Natural killer cell (primary cell): Measurements from ENCODE around the gene PHLDB1. TPM values are rescaled to one million over a fixed set of nuclear protein-coding genes. Genes with fewer than 3 reads are reported as not detected.

Source experiments
- ATAC-seq, 3 donors: fragments of 150-1000 bp in 2 of 3; fragments of 200-7000 bp in 1 of 3; cut with Tn5 transposase; 1 replicate in 1 of 3; 2 replicates in 2 of 3; pipeline ENCODE4 v1.10.0; 2021; ENCODE audit warnings: mild to moderate bottlenecking in 2 of 3, moderate library complexity in 2 of 3
- DNase-seq, 2 donors: peaks; one replicate each; pipeline versions ENCODE4 v3.0.0 to v3.0.0-alpha.2; 2013 to 2021; ENCODE audit warnings: mixed read lengths in 1 of 2
- H3K27ac ChIP-seq: one replicate; pipeline ENCODE4 v1.5.1; 2013; ENCODE audit warnings: mild to moderate bottlenecking, low read length
- H3K27me3 ChIP-seq: one replicate; pipeline ENCODE4 v1.6.1; 2013; ENCODE audit warnings: low read length; ENCODE audit not compliant: control insufficient read depth, insufficient read depth
- H3K36me3 ChIP-seq: one replicate; pipeline ENCODE4 v1.6.1; 2013; ENCODE audit warnings: low read length; ENCODE audit not compliant: control insufficient read depth, insufficient read depth
- H3K4me1 ChIP-seq: one replicate; pipeline ENCODE4 v1.6.1; 2013; ENCODE audit warnings: low read length; ENCODE audit not compliant: control insufficient read depth, insufficient read depth
- H3K4me3 ChIP-seq: one replicate; pipeline ENCODE4 v1.5.1; 2013; ENCODE audit warnings: low read length
- H3K9me3 ChIP-seq: one replicate; pipeline ENCODE4 v1.6.1; 2013; ENCODE audit warnings: low read length; ENCODE audit not compliant: control insufficient read depth, insufficient read depth
- H3K27ac Mint-ChIP-seq, 2 donors: one replicate each; pipeline ENCODE4 v1.8.0; 2022; ENCODE audit warnings: mild to moderate bottlenecking in 2 of 2, mixed read lengths in 2 of 2, moderate library complexity in 1 of 2
- H3K27me3 Mint-ChIP-seq, 2 donors: one replicate each; pipeline ENCODE4 v1.8.0; 2022; ENCODE audit warnings: low read depth in 2 of 2, mixed read lengths in 2 of 2
- H3K36me3 Mint-ChIP-seq: one replicate; pipeline ENCODE4 v1.8.0; 2022; ENCODE audit warnings: mixed read lengths
- H3K4me1 Mint-ChIP-seq, 2 donors: one replicate each; pipeline ENCODE4 v1.8.0; 2022; ENCODE audit warnings: mixed read lengths in 2 of 2
- H3K4me3 Mint-ChIP-seq: one replicate; pipeline ENCODE4 v1.8.0; 2022; ENCODE audit warnings: mild to moderate bottlenecking, moderate library complexity, mixed read lengths
- H3K9me3 Mint-ChIP-seq, 2 donors: one replicate each; pipeline ENCODE4 v1.8.0; 2022; ENCODE audit warnings: mixed read lengths in 2 of 2
- WGBS: methylation state at CpG from one replicate; pipeline ENCODE4 v1.1.7; 2013; ENCODE audit warnings: missing lambda C conversion rate; ENCODE audit not compliant: insufficient coverage; 5-methylcytosine and 5-hydroxymethylcytosine counted together
- intact Hi-C: fragments of 100-400 bp; cut with micrococcal nuclease; formaldehyde crosslinking; loops from one replicate; pipeline ENCODE4 v1.14.2; 2022
- total RNA-seq, 4 donors: library from RNA; stranded (reverse); fragments of 120-200 nt in 1 of 4; gene quantifications; one replicate each; pipeline versions ENCODE4 v1.2.3 to v1.2.4, GENCODE V29; 2013 to 2022
- TF ChIP-seq, protein P1 (sequence below): fragments of 200-600 bp; IDR thresholded peaks from one replicate; pipeline ENCODE4 v1.8.0; 2022; ENCODE audit warnings: antibody characterized with exemption

PHLDB1 gene
- total RNA-seq, 3 donors from 2014 or later (not counting 1 experiment from before 2014, with no cell fraction given), result 0.75 to 1.1 (median 0.95) TPM

- ATAC-seq (no peak), DNase-seq (no peak)
- no peak overlapping the region for H3K4me3 Mint-ChIP-seq
- no peak overlapping the region for H3K27ac Mint-ChIP-seq
- no peaks in the 10 kb centered on the region for H3K36me3 Mint-ChIP-seq
- Histone ChIP-seq H3K27ac (no peak overlapping the region), H3K36me3 (no peaks in the 10 kb centered on the region), H3K9me3 (no peaks in the 10 kb centered on the region), H3K27me3 (no peaks in the 10 kb centered on the region), H3K4me3 (no peak overlapping the region), H3K4me1 (no peaks in the 10 kb centered on the region)
- intact Hi-C loops, result no loop called here
- no peaks in the 10 kb centered on the region for H3K4me1 Mint-ChIP-seq
- TF ChIP-seq, protein P1, sequence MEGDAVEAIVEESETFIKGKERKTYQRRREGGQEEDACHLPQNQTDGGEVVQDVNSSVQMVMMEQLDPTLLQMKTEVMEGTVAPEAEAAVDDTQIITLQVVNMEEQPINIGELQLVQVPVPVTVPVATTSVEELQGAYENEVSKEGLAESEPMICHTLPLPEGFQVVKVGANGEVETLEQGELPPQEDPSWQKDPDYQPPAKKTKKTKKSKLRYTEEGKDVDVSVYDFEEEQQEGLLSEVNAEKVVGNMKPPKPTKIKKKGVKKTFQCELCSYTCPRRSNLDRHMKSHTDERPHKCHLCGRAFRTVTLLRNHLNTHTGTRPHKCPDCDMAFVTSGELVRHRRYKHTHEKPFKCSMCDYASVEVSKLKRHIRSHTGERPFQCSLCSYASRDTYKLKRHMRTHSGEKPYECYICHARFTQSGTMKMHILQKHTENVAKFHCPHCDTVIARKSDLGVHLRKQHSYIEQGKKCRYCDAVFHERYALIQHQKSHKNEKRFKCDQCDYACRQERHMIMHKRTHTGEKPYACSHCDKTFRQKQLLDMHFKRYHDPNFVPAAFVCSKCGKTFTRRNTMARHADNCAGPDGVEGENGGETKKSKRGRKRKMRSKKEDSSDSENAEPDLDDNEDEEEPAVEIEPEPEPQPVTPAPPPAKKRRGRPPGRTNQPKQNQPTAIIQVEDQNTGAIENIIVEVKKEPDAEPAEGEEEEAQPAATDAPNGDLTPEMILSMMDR, result no peak
- peaks cover 0 to 2% of the 10 kb centered on the region in 2 donors for H3K9me3 Mint-ChIP-seq
- peaks cover 7 to 31% of the 10 kb centered on the region in 2 donors for H3K27me3 Mint-ChIP-seq
- WGBS, result 100% methylated on average over 2 of the region's 2 CpGs
These were observed 63.8 kb downstream of the PHLDB1 start for GRCh38 chr11:118671254-118671653.

GRCh38 chr11:118672846-118673245, 65.4 kb downstream of the PHLDB1 start:
- no peaks in the 10 kb centered on the region for H3K36me3 ChIP-seq
- no peak overlapping the region for H3K27ac ChIP-seq
- H3K4me3 ChIP-seq, result no peak overlapping the region
- Mint-ChIP-seq H3K27me3 (peaks cover 7 to 31% of the 10 kb centered on the region in 2 donors), H3K27ac (no peak overlapping the region), H3K4me3 (no peak overlapping the region), H3K9me3 (peaks cover 0 to 2% of the 10 kb centered on the region in 2 donors), H3K36me3 (no peaks in the 10 kb centered on the region), H3K4me1 (no peaks in the 10 kb centered on the region)
- no peak for ATAC-seq
- no peak for DNase-seq
- WGBS, result 71% methylated on average over 1 of the region's 1 CpG
- no peaks in the 10 kb centered on the region for H3K9me3 ChIP-seq
- intact Hi-C loops, result no loop called here
- TF ChIP-seq, protein P1, result no peak
- H3K27me3 ChIP-seq, result no peaks in the 10 kb centered on the region
- no peaks in the 10 kb centered on the region for H3K4me1 ChIP-seq

- Mint-ChIP-seq H3K27me3 (peaks cover 7 to 30% of the 10 kb centered on the region in 2 donors), H3K9me3 (peaks cover 0 to 2% of the 10 kb centered on the region in 2 donors), H3K27ac (no peak overlapping the region), H3K4me3 (no peak overlapping the region), H3K4me1 (no peaks in the 10 kb centered on the region), H3K36me3 (no peaks in the 10 kb centered on the region)
- H3K27me3 ChIP-seq, result no peaks in the 10 kb centered on the region
- TF ChIP-seq, protein P1, result no peak
- H3K4me1 ChIP-seq, result no peaks in the 10 kb centered on the region
- ATAC-seq, result no peak
- 90% methylated on average over 6 of the region's 6 CpGs for WGBS
- no peak overlapping the region for H3K4me3 ChIP-seq
- no peaks in the 10 kb centered on the region for H3K9me3 ChIP-seq
- H3K27ac ChIP-seq, result no peak overlapping the region
- intact Hi-C loops, result no loop called here
- H3K36me3 ChIP-seq, result no peaks in the 10 kb centered on the region
- DNase-seq, result no peak
These were observed 66.1 kb downstream of the PHLDB1 start for GRCh38 chr11:118673361-118674081.

- no peak overlapping the region for H3K27ac Mint-ChIP-seq
- H3K4me3 ChIP-seq, result no peak overlapping the region
- H3K27me3 Mint-ChIP-seq, result peaks cover 3 to 25% of the 10 kb centered on the region in 2 donors
- no peak overlapping the region for H3K27ac ChIP-seq
- H3K27me3 ChIP-seq, result no peaks in the 10 kb centered on the region
- no peak for ATAC-seq
- no peaks in the 10 kb centered on the region for H3K36me3 Mint-ChIP-seq
- TF ChIP-seq, protein P1, result no peak
- no peaks in the 10 kb centered on the region for H3K4me1 Mint-ChIP-seq
- peaks cover 0 to 2% of the 10 kb centered on the region in 2 donors for H3K9me3 Mint-ChIP-seq
- H3K9me3 ChIP-seq, result no peaks in the 10 kb centered on the region
- H3K4me3 Mint-ChIP-seq, result no peak overlapping the region
- no peaks in the 10 kb centered on the region for H3K36me3 ChIP-seq
- no peak for DNase-seq
- WGBS, result 62% methylated on average over 1 of the region's 1 CpG
- intact Hi-C loops, result no loop called here
- no peaks in the 10 kb centered on the region for H3K4me1 ChIP-seq
These were observed 66.6 kb downstream of the PHLDB1 start for GRCh38 chr11:118674082-118674435.
